Activated CD4-positive, alpha-beta T cell treated with anti-CD3 and anti-CD28 coated beads for 36 hours (primary cell): ENCODE measurements around the gene PATJ. TPM values are rescaled to one million over a fixed set of nuclear protein-coding genes. Genes with fewer than 3 reads are reported as not detected.
A peak's percentile ranks its signal among the peaks of the same experiment; 100 is the strongest.

Experiments used
- ATAC-seq: fragments of 200-7000 bp; cut with Tn5 transposase; one replicate; pipeline ENCODE4 v1.10.0; 2021; ENCODE audit warnings: mild to moderate bottlenecking, moderate library complexity
- CTCF ChIA-PET: fragments of 350-600 bp; sonication (Branson Sonifier 250); formaldehyde crosslinking; loops from one replicate; lab custom pipeline; 2021; ENCODE audit warnings: antibody characterized with exemption; lab: Charles Lee
- POLR2A ChIA-PET: fragments of 350-600 bp; sonication (Branson Sonifier 250); formaldehyde crosslinking; loops from one replicate; lab custom pipeline; 2021; ENCODE audit warnings: antibody characterized with exemption, inconsistent platforms; lab: Charles Lee
- DNase-seq: peaks from one replicate; pipeline ENCODE4 v3.0.0-alpha.2; 2020
- H3K27ac Mint-ChIP-seq: one replicate; pipeline ENCODE4 v1.8.0; 2021; ENCODE audit warnings: mixed read lengths
- H3K27me3 Mint-ChIP-seq: one replicate; pipeline ENCODE4 v1.8.0; 2021; ENCODE audit warnings: mixed read lengths
- H3K36me3 Mint-ChIP-seq: one replicate; pipeline ENCODE4 v1.8.0; 2021; ENCODE audit warnings: low read depth, mixed read lengths
- H3K4me1 Mint-ChIP-seq: one replicate; pipeline ENCODE4 v1.8.0; 2021; ENCODE audit warnings: mixed read lengths
- H3K4me3 Mint-ChIP-seq: one replicate; pipeline ENCODE4 v1.8.0; 2021; ENCODE audit warnings: mild to moderate bottlenecking, moderate library complexity, mixed read lengths
- H3K9me3 Mint-ChIP-seq: one replicate; pipeline ENCODE4 v1.8.0; 2021; ENCODE audit warnings: low read depth, mixed read lengths
- intact Hi-C, 2 experiments: fragments of 100-400 bp; cut with DNase I in 1 of 2; cut with micrococcal nuclease in 1 of 2; formaldehyde crosslinking; loops; one replicate each; pipeline versions ENCODE4 v1.14.2 to v1.15.1; 2022 to 2024; cut with DNase I, micrococcal nuclease
- total RNA-seq, 2 experiments: library from RNA; stranded (reverse); gene quantifications; one replicate each; pipeline ENCODE4 v1.2.3, GENCODE V29; 2021

The PATJ gene
- total RNA-seq, 2 experiments from 2014 or later: 12.6 to 12.8 TPM

DNA sequence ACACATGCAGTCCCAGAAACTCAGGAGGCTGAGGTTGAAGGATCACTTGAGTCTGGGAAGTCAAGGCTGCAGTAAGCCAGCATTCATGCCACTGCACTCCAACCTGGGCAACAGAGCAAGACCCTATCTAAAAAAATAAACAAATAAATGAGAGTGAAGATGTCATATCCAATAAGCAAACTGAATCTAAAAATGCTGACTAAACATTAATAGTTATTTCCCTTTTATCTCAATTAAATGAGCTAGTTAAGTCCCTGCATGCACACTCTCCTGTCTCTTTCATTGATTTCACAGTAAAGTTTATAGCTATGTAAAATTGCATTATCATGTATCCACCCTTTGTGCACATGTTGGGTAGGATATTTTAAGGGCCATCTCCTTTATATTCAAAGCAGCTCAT is 371.2 kb downstream of the PATJ start:
- ChIA-PET POLR2A (no interaction called here), CTCF (interaction anchor here (1.3 kb wide), 1 partner anchor 17 kb away, joined by 3 read pairs; no protein-coding TSS in a partner anchor)
- DNase-seq (no peak), ATAC-seq (no peak)
- Mint-ChIP-seq H3K36me3 (peaks cover 7% of the 10 kb centered on the region), H3K4me1 (no peaks in the 10 kb centered on the region), H3K27ac (no peak overlapping the region), H3K27me3 (no peaks in the 10 kb centered on the region), H3K9me3 (no peaks in the 10 kb centered on the region), H3K4me3 (no peak overlapping the region)
- intact Hi-C loops: no loop called here

DNA sequence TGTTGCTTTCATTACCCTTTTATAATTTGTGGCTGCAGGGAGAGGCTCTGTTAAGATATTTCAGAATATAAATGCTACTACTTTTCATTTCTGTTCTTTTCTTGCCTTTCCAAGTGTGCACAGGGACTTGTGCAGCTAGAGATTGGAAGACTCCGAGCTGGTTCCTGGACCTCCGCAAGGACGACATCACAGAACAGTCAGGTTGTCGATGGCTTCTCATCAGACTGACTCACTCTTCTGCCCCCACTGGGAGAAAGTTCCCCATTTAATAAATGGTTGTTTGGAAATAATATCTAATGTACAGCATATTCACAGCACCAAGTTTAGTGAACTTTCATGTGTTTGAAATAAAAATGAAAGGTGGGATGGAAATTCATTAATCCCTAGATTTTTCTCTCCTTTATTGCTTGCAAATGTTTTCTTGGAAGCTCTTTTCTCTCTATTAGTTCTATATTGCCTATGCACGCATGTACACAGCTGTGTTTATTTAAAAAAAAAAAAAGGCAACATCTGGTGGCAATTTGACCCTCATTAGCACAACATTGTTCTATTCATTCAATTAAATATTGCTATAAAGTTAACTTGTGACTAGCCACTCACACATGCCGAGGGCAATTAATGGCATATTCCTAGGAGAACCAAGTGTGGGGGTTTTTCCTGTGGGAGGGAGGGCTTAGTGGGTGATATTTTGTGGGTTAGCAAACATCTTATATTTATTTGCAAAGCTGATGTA is 374.9 kb downstream of the PATJ start:
- no peak overlapping the region for H3K4me3 Mint-ChIP-seq
- POLR2A ChIA-PET: interaction anchor here (0.6 kb wide), 1 partner anchor 16 kb away, joined by 6 read pairs; no protein-coding TSS in a partner anchor
- CTCF ChIA-PET: interaction anchor here (0.6 to 3.2 kb wide), 4 partner anchors 13 to 481 kb away, joined by 3 to 9 read pairs (median 3); no protein-coding TSS in a partner anchor
- H3K36me3 Mint-ChIP-seq: peaks cover 7% of the 10 kb centered on the region
- H3K27me3 Mint-ChIP-seq: no peaks in the 10 kb centered on the region
- no peaks in the 10 kb centered on the region for H3K4me1 Mint-ChIP-seq
- no peak for DNase-seq
- H3K9me3 Mint-ChIP-seq: no peaks in the 10 kb centered on the region
- intact Hi-C loops: no loop called here
- H3K27ac Mint-ChIP-seq: no peak overlapping the region
- ATAC-seq: no peak

DNA sequence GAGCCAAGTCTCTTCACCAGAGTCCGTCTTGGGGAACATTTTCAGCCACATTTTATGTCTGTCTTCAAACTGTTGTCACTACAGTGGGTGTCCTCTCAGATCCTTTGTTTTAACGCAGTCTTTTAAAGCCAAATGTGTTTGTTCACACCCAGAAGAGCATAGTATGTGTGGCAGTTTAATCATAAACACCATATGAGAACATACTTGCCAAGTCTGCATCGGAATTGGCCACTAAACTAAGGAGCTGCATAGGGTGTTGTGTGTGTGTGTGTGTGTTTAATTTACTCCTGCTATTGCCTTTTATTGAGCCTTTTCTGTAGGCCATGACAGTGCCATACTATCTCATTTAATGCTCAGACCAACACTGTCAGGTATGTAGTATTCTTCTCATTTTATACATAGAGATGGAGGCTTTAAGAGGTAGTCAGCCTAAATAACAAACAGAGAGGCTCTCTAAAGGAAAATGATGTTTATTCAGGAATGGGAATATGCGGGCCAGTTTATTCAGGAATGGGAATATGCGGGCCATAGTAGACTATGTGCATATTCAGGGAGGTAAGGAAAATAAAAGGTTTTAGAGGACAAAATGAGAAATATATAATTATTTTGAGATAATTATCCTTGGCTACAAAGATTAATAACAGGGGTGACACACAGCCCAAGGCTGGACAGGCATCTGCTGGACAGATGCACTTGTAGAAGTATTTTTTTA is 384.5 kb downstream of the PATJ start:
- CTCF ChIA-PET: interaction anchor here (1.1 kb wide), 1 partner anchor 44 kb away, joined by 3 read pairs; no protein-coding TSS in a partner anchor

DNA sequence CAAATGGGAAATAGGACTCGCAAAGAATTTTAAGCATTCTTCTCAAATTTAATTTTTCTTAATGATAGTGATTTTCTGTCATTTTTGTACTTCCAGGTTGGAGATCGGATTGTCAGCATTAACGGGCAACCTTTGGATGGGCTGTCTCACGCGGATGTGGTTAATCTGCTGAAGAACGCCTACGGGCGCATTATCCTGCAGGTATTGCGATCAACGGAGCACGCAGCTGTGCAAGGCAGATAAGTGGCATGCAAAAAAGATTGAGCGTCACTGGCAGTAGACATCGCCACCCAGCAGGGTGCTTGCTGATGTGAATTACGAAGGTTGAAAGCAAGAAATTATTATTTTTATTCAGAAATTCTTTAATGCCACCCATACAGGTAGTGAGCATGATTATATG is 386.5 kb downstream of the PATJ start:
- Mint-ChIP-seq H3K27ac (no peak overlapping the region), H3K4me3 (no peak overlapping the region), H3K9me3 (no peaks in the 10 kb centered on the region), H3K27me3 (no peaks in the 10 kb centered on the region), H3K36me3 (peaks cover 9% of the 10 kb centered on the region), H3K4me1 (no peaks in the 10 kb centered on the region)
- intact Hi-C loops: no loop called here
- ChIA-PET POLR2A (no interaction called here), CTCF (interaction anchor here (2.4 kb wide), 1 partner anchor 16 kb away, joined by 7 read pairs; no protein-coding TSS in a partner anchor)
- ATAC-seq: no peak
- no peak for DNase-seq

More for the DNA sequence above, 384.5 kb downstream of the PATJ start:
- DNase-seq: no peak
- intact Hi-C loops: no loop called here
- ATAC-seq: no peak
- Mint-ChIP-seq H3K9me3 (no peaks in the 10 kb centered on the region), H3K4me1 (no peaks in the 10 kb centered on the region), H3K27ac (no peak overlapping the region), H3K36me3 (peaks cover 9% of the 10 kb centered on the region), H3K4me3 (no peak overlapping the region), H3K27me3 (no peaks in the 10 kb centered on the region)
- POLR2A ChIA-PET: no interaction called here

DNA sequence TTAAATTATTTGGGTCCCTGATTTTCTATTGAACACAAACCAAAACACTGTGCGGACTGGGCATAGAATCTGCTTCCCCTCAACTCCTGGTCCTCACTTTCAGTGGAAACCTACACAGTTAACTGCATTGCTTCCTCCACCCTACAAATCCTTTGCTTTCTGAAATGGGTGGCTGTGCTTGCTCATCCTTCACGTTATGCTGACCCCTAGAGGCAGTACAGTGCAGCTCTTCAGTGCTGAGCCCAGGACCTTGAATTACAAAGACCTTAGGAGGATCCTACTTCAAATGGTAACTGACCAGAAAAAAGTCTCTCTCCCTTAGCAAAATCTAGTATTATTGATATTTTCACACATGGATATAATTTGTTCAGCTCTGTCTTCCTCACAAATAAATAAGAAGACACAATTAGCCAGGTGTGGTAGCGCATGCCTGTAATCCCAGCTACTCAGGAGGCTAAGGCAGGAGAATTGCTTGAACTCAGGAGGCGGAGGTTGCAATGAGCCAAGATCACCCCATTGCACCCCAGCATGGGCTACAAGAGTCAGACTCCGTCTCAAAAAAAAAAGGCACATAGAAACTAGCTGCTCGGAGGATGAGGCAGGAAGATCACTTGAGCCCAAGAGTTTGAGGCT is 388.9 kb downstream of the PATJ start:
- ChIA-PET CTCF (interaction anchor here (0.7 to 2.5 kb wide), 9 partner anchors 9 to 146 kb away, joined by 3 to 13 read pairs (median 4); no protein-coding TSS in a partner anchor), POLR2A (no interaction called here)
- H3K27ac Mint-ChIP-seq: no peak overlapping the region
- intact Hi-C loops: loop anchor here (1.0 kb wide), 1 partner anchor 49 kb away; no protein-coding TSS in a partner anchor
- H3K36me3 Mint-ChIP-seq: peaks cover 9% of the 10 kb centered on the region
- H3K4me3 Mint-ChIP-seq: no peak overlapping the region
- ATAC-seq (peak; percentile 84), DNase-seq (peak; percentile 55)
- no peaks in the 10 kb centered on the region for H3K27me3 Mint-ChIP-seq
- no peaks in the 10 kb centered on the region for H3K9me3 Mint-ChIP-seq
- no peaks in the 10 kb centered on the region for H3K4me1 Mint-ChIP-seq

DNA sequence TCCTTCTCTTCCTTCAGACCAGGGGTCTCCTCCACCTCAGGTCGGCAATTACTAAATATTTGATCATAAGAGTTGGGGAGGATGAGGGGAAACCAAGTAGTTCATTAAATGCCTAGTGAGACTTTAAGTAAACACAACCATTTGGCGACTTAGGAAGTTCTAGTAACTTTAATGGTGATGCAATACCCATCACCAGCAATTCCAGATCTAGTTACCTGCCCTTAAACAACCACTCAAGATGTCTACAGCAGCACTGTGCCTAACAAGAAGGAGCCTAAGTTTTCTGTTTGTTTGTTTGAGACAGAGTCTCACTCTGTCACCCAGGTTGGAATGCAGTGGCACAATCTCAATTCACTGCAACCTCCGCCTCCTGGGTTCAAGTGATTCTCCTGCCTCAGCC is 395.7 kb downstream of the PATJ start:
- no peaks in the 10 kb centered on the region for H3K9me3 Mint-ChIP-seq
- CTCF ChIA-PET: no interaction called here
- intact Hi-C loops: no loop called here
- POLR2A ChIA-PET: no interaction called here
- no peak for ATAC-seq
- no peaks in the 10 kb centered on the region for H3K27me3 Mint-ChIP-seq
- no peak for DNase-seq
- H3K27ac Mint-ChIP-seq: no peak overlapping the region
- no peak overlapping the region for H3K4me3 Mint-ChIP-seq
- peaks cover 1% of the 10 kb centered on the region for H3K36me3 Mint-ChIP-seq
- no peaks in the 10 kb centered on the region for H3K4me1 Mint-ChIP-seq

DNA sequence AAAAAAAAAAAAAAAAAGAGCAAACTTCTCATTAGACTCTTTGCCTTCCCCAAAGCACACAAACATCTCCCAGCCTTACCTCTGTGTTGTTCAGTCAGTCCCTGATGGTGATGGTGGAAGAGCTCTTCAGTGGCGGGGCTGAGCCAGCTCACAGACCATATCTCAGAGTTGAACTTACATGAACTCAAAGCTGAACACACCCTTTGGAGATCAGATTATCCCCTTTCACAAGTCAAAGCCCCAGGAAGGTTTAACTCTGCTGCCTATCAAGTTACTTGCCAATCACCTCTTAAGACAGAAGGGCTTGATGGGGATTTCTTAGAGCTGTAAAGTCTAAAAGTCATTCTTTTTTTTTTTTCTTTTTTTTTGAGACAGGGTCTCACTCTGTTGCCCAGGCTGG is 397.1 kb downstream of the PATJ start:
- ChIA-PET CTCF (interaction anchor here (0.6 to 2.8 kb wide), 4 partner anchors 9 to 57 kb away, joined by 3 to 13 read pairs (median 4); no protein-coding TSS in a partner anchor), POLR2A (no interaction called here)
- peaks cover 1% of the 10 kb centered on the region for H3K36me3 Mint-ChIP-seq
- intact Hi-C loops: no loop called here
- H3K27me3 Mint-ChIP-seq: no peaks in the 10 kb centered on the region
- no peak for DNase-seq
- no peaks in the 10 kb centered on the region for H3K4me1 Mint-ChIP-seq
- no peak overlapping the region for H3K27ac Mint-ChIP-seq
- no peaks in the 10 kb centered on the region for H3K9me3 Mint-ChIP-seq
- H3K4me3 Mint-ChIP-seq: no peak overlapping the region
- no peak for ATAC-seq

DNA sequence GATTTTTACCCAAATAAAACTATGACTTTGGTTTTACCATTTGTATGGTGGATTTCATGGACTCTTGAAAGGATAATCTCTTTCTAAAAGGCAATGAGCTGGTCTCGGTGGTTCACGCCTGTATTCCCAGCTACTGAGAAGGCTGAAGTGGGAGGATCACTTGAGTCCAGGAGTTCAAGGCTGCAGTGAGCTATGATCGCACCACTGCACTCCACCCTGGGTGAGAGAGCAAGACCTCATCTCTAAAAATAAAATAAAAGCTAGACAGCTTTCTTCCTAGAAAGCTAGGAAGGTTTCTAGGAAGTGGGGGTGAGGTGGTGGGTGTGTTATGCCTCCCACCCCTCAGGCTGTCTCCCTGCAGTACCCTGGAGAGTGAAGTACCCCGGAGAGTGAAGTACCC is 398.4 kb downstream of the PATJ start:
- no peaks in the 10 kb centered on the region for H3K4me1 Mint-ChIP-seq
- no peak overlapping the region for H3K4me3 Mint-ChIP-seq
- H3K27ac Mint-ChIP-seq: no peak overlapping the region
- H3K36me3 Mint-ChIP-seq: peaks cover 1% of the 10 kb centered on the region
- intact Hi-C loops: no loop called here
- POLR2A ChIA-PET: no interaction called here
- ATAC-seq (no peak), DNase-seq (no peak)
- CTCF ChIA-PET: interaction anchor here (1.3 to 2.8 kb wide), 2 partner anchors 10 to 34 kb away, joined by 4 to 13 read pairs; no protein-coding TSS in a partner anchor
- H3K9me3 Mint-ChIP-seq: no peaks in the 10 kb centered on the region
- H3K27me3 Mint-ChIP-seq: no peaks in the 10 kb centered on the region

DNA sequence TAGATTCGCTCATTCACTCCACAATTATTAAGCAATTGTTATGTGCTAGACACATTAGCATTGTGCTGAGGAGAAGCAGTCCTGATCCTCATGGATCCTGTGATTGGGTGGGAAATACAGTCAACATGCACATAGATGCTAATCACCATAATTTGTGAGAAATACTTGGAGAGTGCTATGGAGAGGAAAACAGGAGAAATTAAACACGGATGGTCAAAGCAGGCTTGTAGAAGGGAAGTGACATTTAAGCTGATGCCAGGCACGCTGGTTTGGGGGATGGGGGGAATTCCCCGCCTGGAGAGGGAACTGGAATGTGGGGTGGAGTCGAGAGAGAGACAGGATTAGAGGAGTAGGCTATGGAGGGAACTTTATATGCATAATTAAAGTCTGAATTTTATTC is 400.2 kb downstream of the PATJ start:
- DNase-seq: no peak
- ChIA-PET CTCF (no interaction called here), POLR2A (no interaction called here)
- no peaks in the 10 kb centered on the region for H3K4me1 Mint-ChIP-seq
- no peak overlapping the region for H3K4me3 Mint-ChIP-seq
- intact Hi-C loops: no loop called here
- no peak overlapping the region for H3K27ac Mint-ChIP-seq
- no peak for ATAC-seq
- no peaks in the 10 kb centered on the region for H3K27me3 Mint-ChIP-seq
- H3K36me3 Mint-ChIP-seq: peaks cover 6% of the 10 kb centered on the region
- H3K9me3 Mint-ChIP-seq: no peaks in the 10 kb centered on the region

DNA sequence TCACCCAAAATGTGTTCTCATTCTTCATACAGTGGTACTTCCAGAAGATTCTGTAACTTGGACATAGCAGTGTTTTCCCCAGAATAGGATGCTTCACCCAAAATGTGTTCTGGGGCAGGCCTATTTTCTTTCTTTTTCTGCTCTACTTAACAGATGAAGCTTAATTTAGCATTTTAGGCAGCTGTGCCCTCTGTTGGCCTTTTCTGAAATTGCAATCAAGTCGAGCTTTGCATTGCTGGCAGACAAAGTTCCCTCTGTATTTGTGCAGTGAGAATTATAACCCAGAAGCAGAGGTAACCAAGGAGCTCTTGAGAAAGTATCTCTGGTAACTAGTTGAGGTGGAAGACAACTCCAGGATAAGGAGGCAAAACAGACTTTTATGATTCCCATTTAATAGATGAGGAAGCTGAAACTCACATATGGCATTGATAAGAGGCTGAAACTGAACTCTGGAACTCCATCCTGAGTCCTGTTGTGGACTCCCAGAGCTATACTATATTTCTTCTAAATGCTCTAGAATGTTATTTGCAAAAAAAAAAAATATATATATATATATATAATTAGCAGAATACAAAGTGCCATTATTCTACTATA is 402.1 kb downstream of the PATJ start:
- H3K27ac Mint-ChIP-seq: no peak overlapping the region
- POLR2A ChIA-PET: interaction anchor here (0.6 kb wide), 1 partner anchor 53 kb away, joined by 5 read pairs; no protein-coding TSS in a partner anchor

DNA sequence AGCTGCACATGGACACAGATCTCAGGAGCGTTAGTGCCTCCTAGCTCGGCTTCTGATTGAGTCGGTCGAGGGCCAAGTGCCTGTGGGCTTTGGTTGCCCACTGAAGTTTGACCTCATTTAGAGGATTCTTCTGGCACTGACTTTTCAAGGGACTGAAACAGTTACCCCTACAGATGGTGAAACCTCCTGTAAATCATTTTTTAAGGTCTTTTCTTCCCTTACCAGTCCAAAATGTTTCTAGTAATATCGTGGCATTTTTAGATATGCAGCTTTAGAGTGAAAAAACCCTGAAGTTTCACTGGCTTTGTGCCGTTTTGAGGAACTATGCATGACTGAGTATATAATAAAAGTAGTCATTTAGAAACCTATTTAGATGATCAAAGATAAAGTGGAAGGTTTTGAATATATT is 417.7 kb downstream of the PATJ start:
- no peaks in the 10 kb centered on the region for H3K27me3 Mint-ChIP-seq
- H3K36me3 Mint-ChIP-seq: peaks cover 2% of the 10 kb centered on the region
- ChIA-PET CTCF (no interaction called here), POLR2A (no interaction called here)
- ATAC-seq (no peak), DNase-seq (no peak)
- H3K4me3 Mint-ChIP-seq: no peak overlapping the region
- H3K9me3 Mint-ChIP-seq: no peaks in the 10 kb centered on the region
- no peak overlapping the region for H3K27ac Mint-ChIP-seq
- intact Hi-C loops: no loop called here
- no peaks in the 10 kb centered on the region for H3K4me1 Mint-ChIP-seq

More for the DNA sequence above, 402.1 kb downstream of the PATJ start:
- DNase-seq (peak; percentile 56), ATAC-seq (no peak)
- Mint-ChIP-seq H3K4me3 (no peak overlapping the region), H3K27me3 (no peaks in the 10 kb centered on the region), H3K36me3 (peaks cover 4% of the 10 kb centered on the region), H3K9me3 (no peaks in the 10 kb centered on the region), H3K4me1 (no peaks in the 10 kb centered on the region)
- CTCF ChIA-PET: interaction anchor here (0.6 to 2.3 kb wide), 21 partner anchors 9 to 1827 kb away, joined by 3 to 9 read pairs (median 4); no protein-coding TSS in a partner anchor
- intact Hi-C loops: no loop called here
